ENCODE measurements around the gene RNF150.

- no peak for TF ChIP-seq POLR2A (IDR thresholded peaks at IDR 0.05)
- TF ChIP-seq EP300 (IDR thresholded peaks at IDR 0.05), result no peak
Observed at GRCh38 chr4:141038428-141038827, 94.8 kb downstream of the RNF150 start.

Measured in stomach (tissue), 4 donors.